Activated T-cell treated with anti-CD3 and anti-CD28 coated beads, Interleukin-2, amount 50 U/mL, for 24 hours (primary cell): Measurements from ENCODE around the gene EN2.
"Not testable (repeated sequence)": the region's sequence is repeated elsewhere in the genome, so short reads cannot be mapped to it uniquely, and the experiment has no call there.

ENCODE experiments used
- DNase-seq: peaks from one replicate; pipeline ENCODE4 v3.0.0-alpha.2; 2020
- H3K27ac Mint-ChIP-seq: 2 replicates; pipeline ENCODE4 v1.8.0; 2020; ENCODE audit warnings: mild to moderate bottlenecking, mixed read lengths
- H3K27me3 Mint-ChIP-seq: 2 replicates; pipeline ENCODE4 v1.8.0; 2020; ENCODE audit warnings: mixed read lengths
- H3K36me3 Mint-ChIP-seq: 2 replicates; pipeline ENCODE4 v1.8.0; 2020; ENCODE audit warnings: low read depth, mixed read lengths
- H3K4me1 Mint-ChIP-seq: 2 replicates; pipeline ENCODE4 v1.8.0; 2020; ENCODE audit warnings: low read depth, mixed read lengths
- H3K4me3 Mint-ChIP-seq: 2 replicates; pipeline ENCODE4 v1.8.0; 2020; ENCODE audit warnings: mild to moderate bottlenecking, moderate library complexity, mixed read lengths
- H3K9me3 Mint-ChIP-seq: 2 replicates; pipeline ENCODE4 v1.8.0; 2020; ENCODE audit warnings: mixed read lengths

Gene EN2

DNA sequence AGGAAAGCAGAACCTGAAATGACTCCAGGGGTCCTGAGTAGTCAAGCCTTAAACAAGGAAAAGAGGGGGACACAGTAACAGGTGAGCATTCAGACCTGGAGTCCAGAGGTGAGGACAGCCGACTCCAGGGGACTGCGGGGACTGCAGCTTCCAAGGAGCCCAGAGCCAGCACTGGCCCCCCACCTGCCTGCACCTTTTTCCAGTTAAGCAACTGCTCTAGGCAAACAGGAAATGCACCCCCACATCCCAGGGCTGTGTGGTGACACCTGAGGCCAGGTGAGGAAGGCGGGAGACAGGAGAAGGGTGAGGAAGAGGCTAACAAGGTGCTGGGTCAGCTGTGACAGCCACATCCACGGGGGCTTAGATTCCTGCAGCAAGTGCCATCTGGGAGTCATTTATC lies 20.1 kb upstream of the EN2 start:
- Mint-ChIP-seq H3K4me3 (no peak overlapping the region), H3K36me3 (no peaks in the 10 kb centered on the region), H3K27me3 (peaks cover 74% of the 10 kb centered on the region)

DNA sequence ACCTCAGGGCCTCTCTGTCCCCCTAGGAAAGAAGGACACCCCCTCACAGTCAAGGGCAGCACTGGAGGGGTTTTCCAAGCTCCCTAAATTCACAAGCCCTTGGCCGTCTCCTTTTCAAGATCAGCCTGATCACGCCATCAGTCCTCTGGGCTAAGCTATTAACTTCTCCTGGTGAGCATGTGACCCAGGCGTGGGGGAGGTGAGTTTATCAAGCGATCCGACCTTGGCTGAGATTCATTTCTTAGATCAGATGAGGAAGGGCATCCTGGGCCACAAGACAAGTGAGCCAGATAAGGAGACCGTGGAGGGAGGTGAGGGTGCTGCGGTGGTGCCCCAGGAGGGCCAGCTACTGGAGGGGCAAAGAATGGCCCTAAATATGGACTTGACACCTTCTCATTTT lies 19.2 kb upstream of the EN2 start:
- no peaks in the 10 kb centered on the region for H3K9me3 Mint-ChIP-seq
- H3K4me1 Mint-ChIP-seq: no peaks in the 10 kb centered on the region
- no peak overlapping the region for H3K27ac Mint-ChIP-seq
- H3K4me3 Mint-ChIP-seq: no peak overlapping the region
- DNase-seq: no peak
- no peaks in the 10 kb centered on the region for H3K36me3 Mint-ChIP-seq
- peaks cover 74% of the 10 kb centered on the region for H3K27me3 Mint-ChIP-seq

More for the DNA sequence above, 20.1 kb upstream of the EN2 start:
- no peaks in the 10 kb centered on the region for H3K4me1 Mint-ChIP-seq
- no peak for DNase-seq
- no peak overlapping the region for H3K27ac Mint-ChIP-seq
- H3K9me3 Mint-ChIP-seq: no peaks in the 10 kb centered on the region

DNA sequence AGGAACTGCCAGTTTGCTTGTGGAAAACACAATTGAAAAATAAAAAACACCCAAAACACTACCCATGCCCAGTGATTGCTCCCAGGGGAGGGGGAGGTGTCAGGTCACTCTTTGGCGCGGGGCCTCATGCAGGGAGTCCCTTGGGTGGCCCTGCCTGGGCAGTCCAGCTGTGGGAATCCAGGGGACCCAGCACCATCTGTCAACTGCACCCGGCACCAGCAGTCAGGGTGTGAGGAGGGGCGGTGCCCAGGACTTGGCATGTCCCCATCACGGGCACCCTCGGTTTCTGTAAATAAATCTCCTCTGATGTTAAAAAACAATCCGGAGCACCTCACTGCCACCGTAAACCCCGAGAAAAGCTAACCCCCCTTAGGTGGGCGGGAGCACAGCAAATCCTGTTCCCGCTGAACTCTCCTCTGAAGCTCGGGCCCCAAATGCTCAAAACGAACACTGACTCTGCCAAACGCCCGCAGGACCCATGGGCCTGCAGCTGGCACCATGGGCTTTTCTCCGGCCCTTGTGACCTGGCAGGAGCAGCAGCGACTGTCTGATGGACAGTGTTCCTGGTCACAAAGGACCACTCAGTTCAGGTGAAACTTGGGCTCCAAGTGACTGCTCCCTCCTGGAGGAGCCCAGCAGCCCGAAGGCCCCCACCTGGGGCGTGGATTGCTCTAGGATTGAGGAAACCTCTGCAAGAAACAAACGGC lies 18.5 kb upstream of the EN2 start:
- DNase-seq: no peak
- Mint-ChIP-seq H3K9me3 (no peaks in the 10 kb centered on the region), H3K27ac (no peak overlapping the region), H3K4me1 (no peaks in the 10 kb centered on the region), H3K27me3 (peaks cover 77% of the 10 kb centered on the region), H3K4me3 (no peak overlapping the region), H3K36me3 (no peaks in the 10 kb centered on the region)

DNA sequence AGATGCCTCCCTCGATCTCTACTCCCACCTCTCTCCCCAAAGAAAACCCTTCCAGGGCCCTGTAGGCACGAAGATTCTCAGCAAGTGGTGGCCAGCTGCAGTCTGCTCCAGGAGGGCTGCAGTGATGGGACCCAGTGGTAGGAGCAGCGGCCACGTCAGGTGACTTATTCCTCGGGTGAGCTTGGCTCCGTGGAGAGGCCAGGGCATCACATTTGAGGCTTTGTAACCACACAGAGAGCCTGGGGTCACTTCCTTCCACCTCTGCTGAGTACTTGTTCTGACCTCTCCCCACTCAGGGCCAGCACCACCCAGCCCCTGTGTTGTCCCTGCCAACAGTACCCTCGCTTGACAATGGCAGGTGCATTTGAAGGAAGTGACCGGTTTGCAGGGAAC lies 17.9 kb upstream of the EN2 start:
- Mint-ChIP-seq H3K36me3 (no peaks in the 10 kb centered on the region), H3K4me3 (no peak overlapping the region), H3K27ac (no peak overlapping the region), H3K4me1 (no peaks in the 10 kb centered on the region), H3K9me3 (no peaks in the 10 kb centered on the region), H3K27me3 (peaks cover 82% of the 10 kb centered on the region)
- no peak for DNase-seq

DNA sequence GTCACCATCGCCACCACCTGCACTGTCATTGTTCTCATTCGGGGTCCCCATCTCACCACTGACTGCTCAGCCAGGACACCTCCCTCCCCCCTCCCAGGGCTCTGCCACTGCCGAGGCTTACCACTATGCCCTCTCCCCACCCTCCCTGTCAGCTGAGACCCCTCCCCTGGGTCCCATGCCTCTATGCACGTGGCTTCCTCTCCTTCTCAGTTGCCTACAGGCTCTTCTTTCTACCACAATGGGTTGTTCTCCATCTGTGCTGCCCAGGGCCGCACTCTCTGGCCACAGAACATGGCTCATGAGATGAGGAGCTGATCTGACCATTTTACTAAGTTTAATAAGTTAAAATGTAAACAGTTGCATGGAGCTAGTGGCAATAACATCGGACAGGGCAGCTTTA lies 16.1 kb upstream of the EN2 start:
- no peak overlapping the region for H3K4me3 Mint-ChIP-seq
- H3K9me3 Mint-ChIP-seq: no peaks in the 10 kb centered on the region
- no peak overlapping the region for H3K27ac Mint-ChIP-seq
- H3K4me1 Mint-ChIP-seq: no peaks in the 10 kb centered on the region
- H3K36me3 Mint-ChIP-seq: no peaks in the 10 kb centered on the region
- no peak for DNase-seq
- H3K27me3 Mint-ChIP-seq: peaks cover 77% of the 10 kb centered on the region

DNA sequence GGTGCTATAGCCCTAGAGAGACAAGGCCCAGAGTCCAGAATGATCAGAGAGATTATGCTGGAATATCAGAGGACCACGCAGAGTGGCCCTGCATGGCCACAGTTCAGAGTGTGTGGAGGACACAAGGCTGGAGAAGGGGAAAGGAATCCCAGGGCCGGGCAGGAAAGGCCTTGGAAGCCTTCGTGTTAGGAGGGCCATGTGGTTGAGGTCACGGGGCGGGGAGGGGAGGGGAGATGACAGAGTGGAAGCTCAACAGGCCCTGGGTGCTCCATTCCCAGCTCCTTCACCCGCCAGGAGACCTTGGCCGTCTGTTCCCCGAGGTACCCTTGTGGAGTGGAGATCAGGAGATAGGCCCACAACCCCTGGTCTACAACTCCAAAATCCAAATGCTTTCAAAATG lies 13.2 kb upstream of the EN2 start:
- H3K9me3 Mint-ChIP-seq: no peaks in the 10 kb centered on the region
- H3K4me1 Mint-ChIP-seq: peaks cover 5% of the 10 kb centered on the region
- DNase-seq: no peak
- no peak overlapping the region for H3K27ac Mint-ChIP-seq
- H3K27me3 Mint-ChIP-seq: peaks cover 76% of the 10 kb centered on the region
- no peaks in the 10 kb centered on the region for H3K36me3 Mint-ChIP-seq
- no peak overlapping the region for H3K4me3 Mint-ChIP-seq

DNA sequence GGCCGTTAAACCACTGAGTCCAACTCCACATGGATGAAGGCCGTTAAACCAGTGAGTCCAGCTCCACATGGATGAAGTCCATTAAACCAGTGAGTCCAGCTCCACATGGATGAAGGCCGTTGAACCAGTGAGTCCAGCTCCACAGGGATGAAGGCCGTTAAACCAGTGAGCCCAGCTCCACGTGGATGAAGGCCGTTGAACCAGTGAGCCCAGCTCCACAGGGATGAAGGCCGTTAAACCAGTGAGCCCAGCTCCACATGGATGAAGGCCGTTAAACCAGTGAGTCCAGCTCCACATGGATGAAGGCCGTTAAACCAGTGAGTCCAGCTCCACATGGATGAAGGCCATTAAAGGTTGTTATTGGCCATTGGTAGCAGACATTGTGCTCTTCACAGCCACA lies 12.3 kb upstream of the EN2 start:
- H3K27me3 Mint-ChIP-seq: peaks cover 74% of the 10 kb centered on the region
- H3K27ac Mint-ChIP-seq, H3K9me3 Mint-ChIP-seq, H3K4me3 Mint-ChIP-seq, H3K4me1 Mint-ChIP-seq, H3K36me3 Mint-ChIP-seq, DNase-seq: not testable (repeated sequence)

DNA sequence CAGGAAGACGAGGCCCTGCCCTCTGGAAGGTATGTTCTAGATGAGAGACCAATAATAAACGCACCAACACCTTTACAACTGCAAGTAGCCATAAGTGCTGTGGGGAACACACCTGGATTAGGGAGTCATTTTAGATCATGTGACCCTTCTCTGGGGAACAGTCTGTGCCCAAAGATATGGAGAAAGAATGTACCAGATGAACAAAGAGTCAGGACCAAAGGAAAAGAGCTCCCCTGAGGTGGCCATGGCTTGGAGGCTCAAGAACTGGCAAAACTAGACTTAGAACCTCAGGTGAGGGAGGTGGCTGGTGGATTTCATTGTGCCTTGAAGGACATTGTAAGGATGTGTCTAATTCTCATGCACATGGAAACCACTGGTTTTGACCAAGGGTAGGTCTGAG lies 10.3 kb upstream of the EN2 start:
- Mint-ChIP-seq H3K4me3 (no peak overlapping the region), H3K27me3 (peaks cover 78% of the 10 kb centered on the region)

DNA sequence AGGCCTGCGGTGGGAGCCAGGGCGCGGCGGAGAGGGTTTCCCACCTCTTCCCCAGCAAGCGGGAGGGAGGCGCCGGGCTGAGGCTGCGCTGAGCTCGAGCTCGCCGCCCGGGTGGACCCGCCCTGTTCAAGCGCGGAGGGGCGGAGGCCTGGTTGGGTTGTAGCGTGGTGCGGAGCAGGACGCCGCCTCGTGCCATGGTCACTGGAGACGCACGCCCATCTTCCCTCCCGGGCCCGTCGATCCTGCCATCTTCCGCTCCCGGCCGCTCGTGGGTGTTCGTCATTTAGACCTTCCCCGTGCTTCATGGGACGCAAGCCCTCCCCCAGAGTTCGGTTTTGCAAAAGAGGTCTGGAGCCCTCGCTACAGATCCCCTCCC lies 9.3 kb upstream of the EN2 start:
- peaks cover 79% of the 10 kb centered on the region for H3K27me3 Mint-ChIP-seq
- no peak overlapping the region for H3K4me3 Mint-ChIP-seq
- no peak for DNase-seq
- peaks cover 5% of the 10 kb centered on the region for H3K4me1 Mint-ChIP-seq
- no peak overlapping the region for H3K27ac Mint-ChIP-seq
- no peaks in the 10 kb centered on the region for H3K36me3 Mint-ChIP-seq
- no peaks in the 10 kb centered on the region for H3K9me3 Mint-ChIP-seq

More for the DNA sequence above, 10.3 kb upstream of the EN2 start:
- no peaks in the 10 kb centered on the region for H3K9me3 Mint-ChIP-seq
- H3K36me3 Mint-ChIP-seq: no peaks in the 10 kb centered on the region
- H3K4me1 Mint-ChIP-seq: peaks cover 5% of the 10 kb centered on the region
- H3K27ac Mint-ChIP-seq: no peak overlapping the region
- DNase-seq: no peak

DNA sequence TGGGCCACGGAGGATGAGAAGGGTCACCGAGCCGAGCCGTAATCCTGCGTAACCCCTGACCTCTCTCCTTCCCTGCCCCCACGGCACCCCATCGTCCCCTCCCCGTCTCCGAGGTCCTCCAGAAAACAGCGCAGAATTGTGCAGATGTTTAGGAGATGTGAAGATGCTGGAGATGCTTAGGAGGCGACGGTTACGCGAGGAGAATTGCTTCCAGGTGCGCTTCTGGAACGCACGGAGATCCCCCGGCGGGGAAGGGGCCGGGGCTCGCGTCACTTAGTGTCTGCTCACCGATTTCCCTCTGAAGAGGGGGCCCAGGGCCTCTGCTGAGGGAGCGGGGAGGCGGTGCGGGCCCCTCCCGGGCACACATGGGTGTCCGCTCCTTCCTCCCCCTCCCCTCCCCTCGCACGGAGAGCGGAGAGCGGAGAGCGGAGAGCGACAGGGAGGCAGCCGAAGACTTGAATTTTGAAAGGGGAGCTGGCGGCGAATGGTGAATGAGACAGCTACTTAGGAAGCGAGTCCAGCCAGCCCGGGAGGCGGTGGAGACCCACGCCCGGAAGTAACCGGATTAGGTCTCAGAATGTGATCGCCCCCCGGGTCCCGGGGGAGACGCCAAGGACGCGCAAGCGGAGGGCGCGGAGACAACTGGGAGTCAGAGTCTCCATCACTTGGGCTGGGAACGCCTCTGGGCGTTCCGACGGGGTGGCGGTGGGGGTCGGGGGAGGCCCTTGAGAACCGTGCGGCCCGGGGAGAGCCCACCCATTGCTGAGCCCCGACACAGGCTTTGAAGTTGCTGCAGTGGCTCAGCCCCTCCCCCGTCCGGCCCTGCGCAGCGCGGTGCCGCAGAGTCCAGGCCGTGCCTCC lies 8.7 kb upstream of the EN2 start:
- Mint-ChIP-seq H3K27me3 (peaks cover 84% of the 10 kb centered on the region), H3K9me3 (no peaks in the 10 kb centered on the region), H3K4me1 (peaks cover 6% of the 10 kb centered on the region), H3K36me3 (no peaks in the 10 kb centered on the region), H3K4me3 (no peak overlapping the region), H3K27ac (peak overlapping the region; percentile 69)
- peak; percentile 38 for DNase-seq

DNA sequence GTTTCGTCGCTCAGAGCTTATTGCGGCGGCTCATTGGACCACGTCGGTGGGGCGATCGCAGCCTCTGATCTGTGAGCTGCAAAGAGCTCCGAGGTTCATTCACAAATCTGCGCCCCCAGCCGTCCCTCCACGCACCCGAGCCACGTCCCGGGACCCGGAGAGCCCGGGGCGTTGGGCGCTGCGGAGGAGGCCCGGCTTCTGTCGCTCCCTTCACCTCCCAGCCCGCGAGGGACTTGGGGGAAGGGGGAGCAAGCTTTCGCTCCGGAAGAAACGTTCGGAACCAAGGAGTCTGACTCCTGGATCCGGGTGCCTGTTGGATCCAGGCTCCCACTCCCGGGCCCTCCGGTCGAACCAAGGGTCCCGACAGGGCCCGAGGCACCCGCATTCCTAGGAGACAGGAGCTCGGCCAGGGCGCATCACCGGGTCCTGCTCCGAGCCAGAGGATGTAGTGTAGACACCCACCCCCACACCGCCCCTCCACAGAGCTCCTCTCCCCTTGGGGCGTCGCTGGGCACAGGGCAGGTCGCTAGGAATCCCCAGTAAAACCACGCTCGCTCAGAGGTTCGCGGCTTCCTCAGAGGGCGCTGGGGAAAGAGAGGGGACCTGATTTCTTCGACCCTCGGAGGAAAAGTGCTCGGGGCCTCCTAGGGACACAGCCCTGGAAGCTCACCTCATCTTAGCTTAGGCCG lies 7.9 kb upstream of the EN2 start:
- H3K27me3 Mint-ChIP-seq: peaks cover 84% of the 10 kb centered on the region
- no peak for DNase-seq
- H3K4me1 Mint-ChIP-seq: peaks cover 10% of the 10 kb centered on the region
- no peaks in the 10 kb centered on the region for H3K36me3 Mint-ChIP-seq
- no peak overlapping the region for H3K4me3 Mint-ChIP-seq
- no peak overlapping the region for H3K27ac Mint-ChIP-seq
- H3K9me3 Mint-ChIP-seq: no peaks in the 10 kb centered on the region

DNA sequence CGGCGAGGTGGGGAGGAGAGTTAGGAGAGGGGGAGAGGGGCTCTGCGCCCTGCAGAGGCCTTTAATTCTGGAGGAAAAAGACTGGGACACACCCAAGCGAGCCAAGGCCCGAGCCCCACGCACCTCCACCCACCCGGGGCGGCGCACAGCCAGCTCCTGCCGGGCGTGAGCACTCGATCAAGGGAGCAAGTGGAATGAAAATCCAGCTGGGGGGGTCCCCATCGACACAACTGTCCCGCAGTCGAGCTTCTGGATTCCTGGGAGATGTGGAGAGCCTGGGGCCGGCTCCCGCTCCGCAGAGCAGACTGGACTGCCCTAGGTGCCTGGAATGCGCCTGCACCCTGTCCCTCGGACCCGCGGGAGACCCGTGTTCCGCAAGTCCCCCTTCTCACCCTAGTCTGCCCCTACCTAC lies 7.4 kb upstream of the EN2 start:
- no peak for DNase-seq
- Mint-ChIP-seq H3K4me1 (peaks cover 10% of the 10 kb centered on the region), H3K36me3 (no peaks in the 10 kb centered on the region), H3K27me3 (peaks cover 86% of the 10 kb centered on the region), H3K9me3 (no peaks in the 10 kb centered on the region), H3K27ac (no peak overlapping the region), H3K4me3 (no peak overlapping the region)

DNA sequence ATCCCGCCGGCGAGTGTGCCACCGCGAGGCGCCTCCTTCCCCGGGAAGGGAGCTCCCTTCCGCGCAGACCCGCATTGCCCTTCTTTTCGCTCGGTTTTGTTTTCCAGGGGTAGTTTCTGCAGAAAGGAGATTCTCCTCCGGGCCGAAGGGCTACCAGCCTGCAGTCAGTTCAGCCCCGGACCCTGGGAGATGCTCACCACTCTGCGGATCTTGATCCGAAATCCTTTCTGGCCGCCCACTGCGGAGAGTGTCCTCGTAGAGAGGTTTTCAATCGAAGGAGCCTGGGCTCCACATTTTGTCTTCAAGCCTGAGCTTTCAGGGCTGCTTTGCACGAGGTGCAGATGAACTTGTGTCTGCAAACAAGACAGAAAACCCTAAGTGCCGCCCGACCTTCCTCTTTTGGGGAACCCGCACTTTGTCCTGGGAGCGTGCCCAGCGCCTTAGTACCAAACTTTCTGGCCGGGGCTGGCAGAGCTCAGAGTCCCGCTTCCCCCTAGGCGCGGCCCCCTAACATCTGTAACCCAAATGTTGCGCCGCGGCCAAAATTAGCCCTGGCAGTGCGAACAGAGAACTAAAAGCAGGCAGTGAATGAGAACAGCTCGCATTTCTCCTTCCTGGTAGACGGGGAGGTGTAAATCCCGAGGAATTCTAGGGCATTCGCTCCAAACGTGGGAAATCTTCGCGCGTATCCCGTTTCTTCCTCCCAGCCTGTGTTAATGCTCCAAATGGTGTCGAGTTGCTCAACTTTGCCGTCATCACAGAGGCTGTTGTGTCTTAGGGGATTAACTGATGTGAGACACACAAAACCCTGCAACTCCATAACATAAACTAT lies 6.7 kb upstream of the EN2 start:
- Mint-ChIP-seq H3K27me3 (peaks cover 88% of the 10 kb centered on the region), H3K27ac (peak overlapping the region; percentile 44), H3K4me1 (peaks cover 11% of the 10 kb centered on the region), H3K9me3 (no peaks in the 10 kb centered on the region), H3K36me3 (no peaks in the 10 kb centered on the region), H3K4me3 (no peak overlapping the region)
- no peak for DNase-seq

DNA sequence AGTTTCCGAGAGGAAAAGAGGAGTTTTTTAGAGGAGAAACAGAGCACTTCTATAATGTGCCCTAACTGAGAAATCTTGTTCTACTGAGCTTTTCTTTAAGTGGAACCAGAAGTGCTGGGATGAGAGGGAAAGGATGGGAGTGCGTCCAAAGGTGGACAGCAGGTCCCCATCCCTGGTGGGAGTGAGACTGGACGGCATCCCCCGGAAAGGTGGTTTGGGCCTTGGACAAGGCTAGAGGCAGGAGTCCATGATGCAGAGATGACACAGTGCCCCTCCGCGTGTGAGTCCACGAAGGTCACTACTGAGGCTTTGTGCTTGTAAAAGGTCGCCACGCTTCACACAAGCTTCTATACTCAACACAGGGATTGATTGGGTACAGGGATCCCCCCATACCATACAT lies 6.1 kb upstream of the EN2 start:
- Mint-ChIP-seq H3K27ac (no peak overlapping the region), H3K27me3 (peaks cover 90% of the 10 kb centered on the region), H3K9me3 (no peaks in the 10 kb centered on the region), H3K4me3 (no peak overlapping the region), H3K4me1 (peaks cover 16% of the 10 kb centered on the region), H3K36me3 (no peaks in the 10 kb centered on the region)
- DNase-seq: no peak
